SK-N-MC (cell line): ENCODE results near the gene PBX1.

ENCODE experiments used
- EZH2 ChIP-seq: fragments of 200-600 bp; sonication (generic); IDR thresholded peaks from one replicate; pipeline ENCODE4 v1.6.1; 2017; ENCODE audit warnings: antibody characterized with exemption
- POLR2AphosphoS5 ChIP-seq: IDR thresholded peaks from 2 replicates; pipeline ENCODE4 v1.6.1; 2012; ENCODE audit warnings: mild to moderate bottlenecking, low read depth, low read length, borderline replicate concordance

DNA sequence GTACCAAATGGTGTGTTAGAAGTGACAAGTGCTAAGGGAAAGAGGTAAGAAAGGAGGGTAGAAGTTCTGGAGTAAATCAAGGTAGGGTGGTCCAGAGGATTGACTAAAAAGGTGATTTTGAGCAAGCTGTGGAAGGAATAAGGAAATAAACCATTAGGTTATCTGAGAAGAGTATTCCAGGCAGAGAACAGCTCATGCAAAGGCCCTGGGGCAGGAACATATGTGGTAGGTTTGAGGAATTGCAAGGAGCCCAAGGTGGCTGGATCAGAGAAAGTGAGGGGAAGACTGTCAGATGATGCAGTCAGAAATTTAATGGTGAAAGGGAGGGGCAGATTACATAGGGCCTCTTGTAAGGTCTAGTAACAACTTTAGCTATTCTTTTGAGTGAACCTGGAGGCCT is 302.6 kb downstream of the PBX1 start:
- TF ChIP-seq EZH2 (no peak), POLR2AphosphoS5 (no peak)
